Measurements from ENCODE around the gene FFAR1. TPM values are rescaled to one million over a fixed set of nuclear protein-coding genes. Genes with fewer than 3 reads are reported as not detected.

The FFAR1 gene
- total and polyA plus RNA-seq, 2 experiments from 2014 or later, result not detected

- no peak overlapping the region for H2AFZ ChIP-seq
- H3K27me3 Mint-ChIP-seq (ENCODE audit: insufficient read depth, low read depth, poor library complexity), result peaks cover 2% of the 10 kb centered on the region
- ATAC-seq, result peak; percentile 96
Observed at GRCh38 chr19:35327642-35328041, 20.1 kb upstream of the FFAR1 start.

GRCh38 chr19:35328851-35329285 is 18.8 kb upstream of the FFAR1 start, which contains the start of gene CD22:
TSS of gene CD22 (plus strand) at chr19:35329187. CDS start at chr19:35332041, 2,854 bp downstream.
- no peaks in the 10 kb centered on the region for H3K9me2 ChIP-seq (ENCODE audit: insufficient read depth)
- no peaks in the 10 kb centered on the region for H3K36me3 ChIP-seq (ENCODE audit: insufficient read depth)
- H3K27me3 ChIP-seq (ENCODE audit: insufficient read depth), result no peaks in the 10 kb centered on the region
- no peak for ATAC-seq
- Mint-ChIP-seq H3K27me3 (ENCODE audit: insufficient read depth, low read depth, poor library complexity) (peaks cover 2% of the 10 kb centered on the region), H3K9me3 (no peaks in the 10 kb centered on the region; the same call in 2 of the 3 replicates), H3K27ac (no peak within 1 kb of the TSS), H3K4me1 (peaks cover 7% of the 10 kb centered on the region), H3K36me3 (ENCODE audit: low read depth) (no peaks in the 10 kb centered on the region), H3K4me3 (no peak within 1 kb of the TSS)
- no peak within 1 kb of the TSS for H3K4me3 ChIP-seq
- no peak within 1 kb of the TSS for H3K27ac ChIP-seq (ENCODE audit: low read depth)
- no peaks in the 10 kb centered on the region for H3K4me1 ChIP-seq (ENCODE audit: insufficient read depth)
- DNase-seq (ENCODE audit: low spot score), result no peak
- H4K20me1 ChIP-seq (replicated peaks; ENCODE audit: insufficient read depth), result no peaks in the 10 kb centered on the region
- no peaks in the 10 kb centered on the region for H3K79me2 ChIP-seq (replicated peaks; ENCODE audit: insufficient read depth)
- H3F3A ChIP-seq (replicated peaks; ENCODE audit: low read depth), result no peaks in the 10 kb centered on the region
- H2AFZ ChIP-seq, result peak within 1 kb of the TSS; percentile 74; the same call in 1 of the 2 replicates
- 0 out of 2 replicates have a peak within 1 kb of the TSS, but pooled peaks have one; percentile 38 for H3K4me2 ChIP-seq
- no peak for TF ChIP-seq JUNB (IDR thresholded peaks at IDR 0.05; ENCODE audit: unreplicated experiment)
- no peak for TF ChIP-seq ZNF114 (CRISPR knock-in tag; IDR thresholded peaks at IDR 0.05)
- no peak for TF ChIP-seq ETS1 (IDR thresholded peaks at IDR 0.05)
- no peak for TF ChIP-seq EZH2phosphoT487 (IDR thresholded peaks at IDR 0.05; ENCODE audit: unreplicated experiment)
- TF ChIP-seq STAT1 (IDR thresholded peaks at IDR 0.05; ENCODE audit: unreplicated experiment), result no peak
- no peak for TF ChIP-seq EZH2 (IDR thresholded peaks at IDR 0.05; ENCODE audit: low read depth, unreplicated experiment)

More at GRCh38 chr19:35327642-35328041, 20.1 kb upstream of the FFAR1 start:
- peak; percentile 63 for DNase-seq (ENCODE audit: low spot score)
- no peak overlapping the region; the same call in 2 of the 3 replicates for H3K4me3 Mint-ChIP-seq
- no peak for TF ChIP-seq ETS1 (IDR thresholded peaks at IDR 0.05)
- peak; percentile 58 to 66 for TF ChIP-seq CTCF (conservative IDR thresholded peaks at IDR 0.05; ENCODE audit: low read depth in 2 of 2)
- Histone ChIP-seq H3K79me2 (replicated peaks; ENCODE audit: insufficient read depth) (no peaks in the 10 kb centered on the region), H3K27ac (ENCODE audit: low read depth) (no peak overlapping the region), H3F3A (replicated peaks; ENCODE audit: low read depth) (no peaks in the 10 kb centered on the region), H3K36me3 (ENCODE audit: insufficient read depth) (no peaks in the 10 kb centered on the region), H3K4me1 (ENCODE audit: insufficient read depth) (no peaks in the 10 kb centered on the region), H4K20me1 (replicated peaks; ENCODE audit: insufficient read depth) (no peaks in the 10 kb centered on the region), H3K9me2 (ENCODE audit: insufficient read depth) (no peaks in the 10 kb centered on the region), H3K4me3 (no peak overlapping the region), H3K4me2 (no peak overlapping the region), H3K27me3 (ENCODE audit: insufficient read depth) (no peaks in the 10 kb centered on the region)
- peaks cover 7% of the 10 kb centered on the region for H3K4me1 Mint-ChIP-seq
- H3K27ac Mint-ChIP-seq, result no peak overlapping the region
- no peaks in the 10 kb centered on the region for H3K36me3 Mint-ChIP-seq (ENCODE audit: low read depth)
- no peaks in the 10 kb centered on the region; the same call in 2 of the 3 replicates for H3K9me3 Mint-ChIP-seq
